HL-60 (cell line): Measurements from ENCODE around the gene CHST3.

Experiments used
- POLR2AphosphoS5 ChIP-seq: IDR thresholded peaks from 2 replicates; pipeline ENCODE4 v1.6.1; 2012; ENCODE audit warnings: low read depth
- TF ChIP-seq, protein P1 (sequence below): IDR thresholded peaks from one replicate; pipeline ENCODE4 v1.5.1; 2011; ENCODE audit warnings: low read length, control low read depth, inconsistent platforms; ENCODE audit not compliant: insufficient read depth

DNA sequence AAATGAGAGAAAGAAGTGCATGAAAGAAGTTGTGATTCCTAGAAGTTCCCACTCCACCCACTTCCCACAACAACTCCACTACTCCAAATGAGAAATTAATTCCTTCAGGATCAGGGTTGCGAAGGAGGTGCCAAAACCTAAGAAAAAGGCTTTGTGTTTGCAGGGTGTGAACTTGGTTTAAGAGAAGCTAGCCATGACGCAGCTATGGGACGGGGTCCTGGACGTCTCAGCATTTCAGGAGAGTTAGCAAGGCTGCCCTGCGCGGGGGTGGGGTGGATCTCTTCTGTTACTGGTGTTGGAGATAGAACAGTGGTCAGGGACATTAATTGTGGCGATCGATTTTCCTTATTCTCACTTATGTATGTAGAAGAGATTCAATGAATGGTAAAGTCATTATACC is 61.2 kb downstream of the CHST3 start:
- TF ChIP-seq POLR2AphosphoS5 = no peak
- TF ChIP-seq, protein P1, sequence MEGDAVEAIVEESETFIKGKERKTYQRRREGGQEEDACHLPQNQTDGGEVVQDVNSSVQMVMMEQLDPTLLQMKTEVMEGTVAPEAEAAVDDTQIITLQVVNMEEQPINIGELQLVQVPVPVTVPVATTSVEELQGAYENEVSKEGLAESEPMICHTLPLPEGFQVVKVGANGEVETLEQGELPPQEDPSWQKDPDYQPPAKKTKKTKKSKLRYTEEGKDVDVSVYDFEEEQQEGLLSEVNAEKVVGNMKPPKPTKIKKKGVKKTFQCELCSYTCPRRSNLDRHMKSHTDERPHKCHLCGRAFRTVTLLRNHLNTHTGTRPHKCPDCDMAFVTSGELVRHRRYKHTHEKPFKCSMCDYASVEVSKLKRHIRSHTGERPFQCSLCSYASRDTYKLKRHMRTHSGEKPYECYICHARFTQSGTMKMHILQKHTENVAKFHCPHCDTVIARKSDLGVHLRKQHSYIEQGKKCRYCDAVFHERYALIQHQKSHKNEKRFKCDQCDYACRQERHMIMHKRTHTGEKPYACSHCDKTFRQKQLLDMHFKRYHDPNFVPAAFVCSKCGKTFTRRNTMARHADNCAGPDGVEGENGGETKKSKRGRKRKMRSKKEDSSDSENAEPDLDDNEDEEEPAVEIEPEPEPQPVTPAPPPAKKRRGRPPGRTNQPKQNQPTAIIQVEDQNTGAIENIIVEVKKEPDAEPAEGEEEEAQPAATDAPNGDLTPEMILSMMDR = no peak
